ENCODE measurements around the gene LURAP1L.

Gene LURAP1L

DNA sequence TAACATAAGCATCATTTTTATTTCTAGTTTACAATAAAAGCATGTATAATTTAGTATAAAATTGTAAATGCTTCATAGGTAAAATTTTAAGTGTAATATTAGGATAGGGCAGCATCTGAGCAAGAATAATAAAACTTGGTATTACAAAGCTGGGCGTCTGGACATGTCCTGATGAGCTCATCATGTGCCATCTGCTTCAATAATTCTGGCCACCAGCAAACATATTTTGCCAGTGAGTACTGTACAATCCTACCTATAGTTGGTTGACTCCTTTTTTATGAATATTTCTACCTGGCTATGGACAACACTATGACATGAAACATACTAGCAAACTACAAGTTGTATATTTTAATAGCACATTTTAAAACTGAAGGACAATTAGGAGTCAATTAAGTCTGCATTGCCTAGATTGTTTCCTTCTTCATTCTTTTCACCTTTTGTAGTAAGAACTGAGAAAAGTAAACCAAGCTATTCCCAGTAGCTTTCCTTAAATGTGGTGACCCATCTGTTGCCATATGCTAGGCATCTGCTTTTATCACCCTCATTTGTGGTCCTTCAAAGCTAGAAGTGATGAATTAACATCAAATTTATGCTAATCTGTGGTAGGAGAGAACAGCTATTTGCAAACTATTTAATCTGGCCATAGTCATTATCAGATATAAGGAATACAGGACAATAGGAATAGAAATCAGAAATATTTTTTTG is 23.4 kb downstream of the LURAP1L start:
- H3K27me3 ChIP-seq (ENCODE audit: control insufficient read depth, insufficient read depth, low read length), result no peaks in the 10 kb centered on the region
- H3K9ac ChIP-seq (ENCODE audit: low read depth, low read length), result no peak overlapping the region
- H3K4me3 ChIP-seq (ENCODE audit: low read depth, low read length), result no peak overlapping the region
- H3K36me3 ChIP-seq (ENCODE audit: control insufficient read depth, insufficient read depth, low read length), result no peaks in the 10 kb centered on the region
- H3K4me1 ChIP-seq (ENCODE audit: control insufficient read depth, insufficient read depth, low read length), result no peaks in the 10 kb centered on the region
- H3K9me3 ChIP-seq (ENCODE audit: control insufficient read depth, insufficient read depth, low read length), result no peaks in the 10 kb centered on the region

DNA sequence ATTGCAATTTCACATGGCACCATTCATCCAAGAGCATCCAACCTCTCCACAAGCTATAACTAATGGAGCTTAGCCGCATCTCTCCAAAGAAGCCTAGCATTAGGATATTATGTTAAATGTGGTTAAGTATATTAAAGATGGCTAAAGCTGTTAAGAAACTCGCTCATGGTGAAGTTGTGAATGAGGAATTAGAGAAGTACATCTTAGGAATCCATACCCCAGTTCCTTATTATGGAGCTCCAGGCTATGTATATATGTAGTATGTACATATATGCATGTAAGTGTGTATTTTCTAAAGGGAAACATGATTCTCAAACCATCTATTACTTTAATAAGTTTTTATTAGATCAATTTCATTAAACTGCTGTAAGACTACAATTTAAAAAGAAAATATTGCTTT is 26.4 kb downstream of the LURAP1L start:
- H3K27me3 ChIP-seq (ENCODE audit: control insufficient read depth, insufficient read depth, low read length), result no peaks in the 10 kb centered on the region
- H3K9me3 ChIP-seq (ENCODE audit: control insufficient read depth, insufficient read depth, low read length), result no peaks in the 10 kb centered on the region
- no peak overlapping the region for H3K9ac ChIP-seq (ENCODE audit: low read depth, low read length)
- H3K36me3 ChIP-seq (ENCODE audit: control insufficient read depth, insufficient read depth, low read length), result no peaks in the 10 kb centered on the region
- no peak overlapping the region for H3K4me3 ChIP-seq (ENCODE audit: low read depth, low read length)
- no peaks in the 10 kb centered on the region for H3K4me1 ChIP-seq (ENCODE audit: control insufficient read depth, insufficient read depth, low read length)

DNA sequence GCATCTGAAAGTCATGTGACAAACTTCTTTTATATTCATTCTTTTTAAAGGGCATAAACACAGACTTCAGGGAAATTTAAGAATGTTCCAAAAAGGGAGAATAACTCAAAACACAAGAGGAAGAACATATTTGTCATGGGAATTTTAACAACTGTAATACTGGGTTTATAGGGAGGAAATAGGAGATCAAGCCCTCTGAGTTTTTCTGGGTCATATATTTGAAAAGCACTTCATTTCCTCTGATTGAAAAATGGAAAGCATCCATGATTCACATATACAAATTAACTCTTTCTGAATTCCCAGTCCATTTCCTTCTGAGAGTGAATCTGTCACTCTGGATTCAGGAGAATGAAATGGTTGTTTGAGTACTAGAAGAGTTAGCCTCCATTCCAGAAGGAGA is 26.8 kb downstream of the LURAP1L start:
- Histone ChIP-seq H3K4me1 (ENCODE audit: control insufficient read depth, insufficient read depth, low read length) (no peaks in the 10 kb centered on the region), H3K27me3 (ENCODE audit: control insufficient read depth, insufficient read depth, low read length) (no peaks in the 10 kb centered on the region), H3K36me3 (ENCODE audit: control insufficient read depth, insufficient read depth, low read length) (no peaks in the 10 kb centered on the region), H3K4me3 (ENCODE audit: low read depth, low read length) (no peak overlapping the region), H3K9me3 (ENCODE audit: control insufficient read depth, insufficient read depth, low read length) (no peaks in the 10 kb centered on the region), H3K9ac (ENCODE audit: low read depth, low read length) (no peak overlapping the region)

DNA sequence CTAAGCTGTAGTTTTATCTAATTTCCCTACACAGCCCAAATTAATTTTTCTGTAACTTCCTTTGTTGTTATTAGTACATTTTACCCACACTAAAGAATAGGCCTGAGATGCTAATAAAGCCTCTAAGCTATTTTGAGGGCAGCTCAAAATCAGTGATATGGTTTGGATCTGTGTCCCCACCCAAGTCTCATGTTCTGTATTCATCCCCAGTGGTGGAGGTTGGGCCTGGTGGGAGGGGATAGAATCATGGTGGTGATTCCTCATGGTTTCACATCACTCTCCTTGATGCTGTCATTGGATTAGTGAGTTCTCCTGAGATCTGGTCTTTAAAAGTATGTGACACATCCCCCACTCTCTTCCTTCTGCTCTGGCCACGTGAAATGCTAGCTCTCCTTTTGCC is 27.3 kb downstream of the LURAP1L start:
- H3K27me3 ChIP-seq (ENCODE audit: control insufficient read depth, insufficient read depth, low read length), result no peaks in the 10 kb centered on the region
- no peak overlapping the region for H3K9ac ChIP-seq (ENCODE audit: low read depth, low read length)
- no peak overlapping the region for H3K4me3 ChIP-seq (ENCODE audit: low read depth, low read length)
- H3K4me1 ChIP-seq (ENCODE audit: control insufficient read depth, insufficient read depth, low read length), result no peaks in the 10 kb centered on the region
- no peaks in the 10 kb centered on the region for H3K36me3 ChIP-seq (ENCODE audit: control insufficient read depth, insufficient read depth, low read length)
- no peaks in the 10 kb centered on the region for H3K9me3 ChIP-seq (ENCODE audit: control insufficient read depth, insufficient read depth, low read length)

DNA sequence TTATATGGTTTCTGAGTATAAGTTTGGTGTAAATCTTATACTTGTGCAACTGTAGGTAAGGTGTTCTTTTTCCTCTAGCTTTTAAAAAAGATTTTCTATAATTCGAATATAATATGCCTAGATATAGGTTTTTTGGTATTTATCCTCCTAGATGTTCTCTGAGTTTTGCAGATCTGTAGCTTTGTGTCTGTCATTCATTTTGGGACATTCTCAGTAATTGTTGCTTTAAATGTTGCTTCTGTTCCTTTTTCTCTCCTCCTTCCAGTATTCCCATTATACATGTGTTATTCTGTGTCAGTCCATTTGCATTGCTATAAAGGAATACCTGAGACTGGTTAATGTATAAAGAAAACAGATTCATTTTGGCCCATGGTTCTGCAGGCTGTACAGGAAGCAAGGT is 33.7 kb downstream of the LURAP1L start:
- H3K9me3 ChIP-seq (ENCODE audit: control insufficient read depth, insufficient read depth, low read length), result no peaks in the 10 kb centered on the region
- H3K27me3 ChIP-seq (ENCODE audit: control insufficient read depth, insufficient read depth, low read length), result no peaks in the 10 kb centered on the region
- no peak overlapping the region for H3K9ac ChIP-seq (ENCODE audit: low read depth, low read length)
- H3K36me3 ChIP-seq (ENCODE audit: control insufficient read depth, insufficient read depth, low read length), result no peaks in the 10 kb centered on the region
- H3K4me3 ChIP-seq (ENCODE audit: low read depth, low read length), result no peak overlapping the region
- H3K4me1 ChIP-seq (ENCODE audit: control insufficient read depth, insufficient read depth, low read length), result no peaks in the 10 kb centered on the region

DNA sequence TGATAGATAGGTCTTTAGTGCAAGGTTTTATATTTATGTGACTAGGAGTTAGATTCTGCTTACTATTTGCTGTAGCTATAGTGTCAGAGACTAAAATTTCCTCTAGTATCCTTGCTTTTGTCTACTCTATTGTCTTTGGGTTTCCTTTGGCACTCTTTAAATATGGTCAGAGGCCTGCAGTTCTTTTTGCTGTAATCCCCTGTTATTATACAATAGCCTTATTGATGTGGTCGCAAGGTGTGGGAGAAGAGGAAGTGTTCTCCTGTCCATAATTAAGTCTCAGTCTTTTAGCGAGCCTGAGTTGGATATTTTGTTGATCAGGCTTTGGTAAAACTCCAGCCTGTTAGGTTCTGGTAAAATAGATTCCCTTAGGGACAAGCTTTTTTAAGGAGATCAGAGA is 34.9 kb downstream of the LURAP1L start:
- Histone ChIP-seq H3K4me3 (ENCODE audit: low read depth, low read length) (no peak overlapping the region), H3K4me1 (ENCODE audit: control insufficient read depth, insufficient read depth, low read length) (no peaks in the 10 kb centered on the region), H3K27me3 (ENCODE audit: control insufficient read depth, insufficient read depth, low read length) (no peaks in the 10 kb centered on the region), H3K36me3 (ENCODE audit: control insufficient read depth, insufficient read depth, low read length) (no peaks in the 10 kb centered on the region), H3K9ac (ENCODE audit: low read depth, low read length) (no peak overlapping the region), H3K9me3 (ENCODE audit: control insufficient read depth, insufficient read depth, low read length) (no peaks in the 10 kb centered on the region)

DNA sequence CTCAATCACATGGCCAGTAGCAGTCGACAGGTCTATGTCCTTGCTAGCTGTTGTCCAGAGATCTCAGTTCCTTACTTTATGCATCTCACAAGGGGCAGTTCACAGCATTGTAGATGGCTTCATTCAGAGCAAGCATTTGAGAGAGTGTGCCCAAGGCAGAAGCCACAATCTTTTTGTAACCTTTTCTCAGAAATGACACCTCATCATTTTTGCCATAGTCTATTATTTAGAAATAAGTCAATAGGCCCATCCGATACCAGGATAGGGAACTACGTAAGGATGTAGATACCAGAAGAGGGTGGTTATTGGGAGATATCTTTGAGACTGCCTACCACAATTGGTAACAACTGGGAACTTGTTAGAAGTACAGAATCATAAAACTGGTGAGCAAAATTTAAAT is 37.1 kb downstream of the LURAP1L start:
- Histone ChIP-seq H3K9ac (ENCODE audit: low read depth, low read length) (no peak overlapping the region), H3K27me3 (ENCODE audit: control insufficient read depth, insufficient read depth, low read length) (no peaks in the 10 kb centered on the region), H3K4me1 (ENCODE audit: control insufficient read depth, insufficient read depth, low read length) (no peaks in the 10 kb centered on the region), H3K9me3 (ENCODE audit: control insufficient read depth, insufficient read depth, low read length) (no peaks in the 10 kb centered on the region), H3K36me3 (ENCODE audit: control insufficient read depth, insufficient read depth, low read length) (no peaks in the 10 kb centered on the region), H3K4me3 (ENCODE audit: low read depth, low read length) (no peak overlapping the region)

DNA sequence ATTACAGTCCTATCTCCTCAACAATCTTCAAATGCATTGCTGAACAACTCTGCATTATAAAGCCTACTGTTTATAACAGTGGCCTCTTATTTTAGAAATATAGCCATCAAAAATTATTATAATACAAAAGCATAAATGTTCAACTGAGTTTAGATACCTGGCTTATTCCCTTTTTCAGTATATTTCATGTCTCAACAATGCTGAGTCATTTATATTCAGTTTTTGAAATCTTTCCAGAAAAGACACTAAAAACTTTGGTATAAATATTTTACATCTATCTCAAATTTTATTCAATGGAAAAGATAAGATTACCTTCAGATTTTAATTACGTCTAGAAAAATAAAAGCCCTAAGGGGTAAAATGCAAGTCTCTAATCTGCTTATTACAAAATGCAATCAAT is 37.9 kb downstream of the LURAP1L start:
- Histone ChIP-seq H3K9ac (ENCODE audit: low read depth, low read length) (no peak overlapping the region), H3K4me3 (ENCODE audit: low read depth, low read length) (no peak overlapping the region), H3K36me3 (ENCODE audit: control insufficient read depth, insufficient read depth, low read length) (no peaks in the 10 kb centered on the region), H3K27me3 (ENCODE audit: control insufficient read depth, insufficient read depth, low read length) (no peaks in the 10 kb centered on the region), H3K9me3 (ENCODE audit: control insufficient read depth, insufficient read depth, low read length) (no peaks in the 10 kb centered on the region), H3K4me1 (ENCODE audit: control insufficient read depth, insufficient read depth, low read length) (no peaks in the 10 kb centered on the region)

DNA sequence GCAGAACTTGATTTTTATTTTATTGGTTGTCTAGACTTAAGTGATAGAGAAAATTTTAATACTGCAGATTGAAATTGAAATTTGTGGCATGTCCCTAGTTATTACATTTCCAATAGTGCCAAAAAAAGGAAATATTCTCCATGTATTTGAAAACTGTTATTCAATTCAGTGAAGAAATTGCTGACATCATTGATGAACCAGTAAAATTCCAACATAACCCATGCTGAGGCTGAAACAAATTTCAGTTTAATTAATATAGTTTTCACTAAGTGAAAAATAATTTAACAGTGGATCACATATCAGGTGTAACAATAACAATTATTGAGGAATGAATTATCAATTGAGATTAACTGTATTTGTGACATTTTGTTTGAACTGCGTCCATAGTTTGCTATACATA is 38.7 kb downstream of the LURAP1L start:
- H3K9me3 ChIP-seq (ENCODE audit: control insufficient read depth, insufficient read depth, low read length), result no peaks in the 10 kb centered on the region
- H3K27me3 ChIP-seq (ENCODE audit: control insufficient read depth, insufficient read depth, low read length), result no peaks in the 10 kb centered on the region
- no peaks in the 10 kb centered on the region for H3K4me1 ChIP-seq (ENCODE audit: control insufficient read depth, insufficient read depth, low read length)
- H3K4me3 ChIP-seq (ENCODE audit: low read depth, low read length), result no peak overlapping the region
- H3K9ac ChIP-seq (ENCODE audit: low read depth, low read length), result no peak overlapping the region
- no peaks in the 10 kb centered on the region for H3K36me3 ChIP-seq (ENCODE audit: control insufficient read depth, insufficient read depth, low read length)

DNA sequence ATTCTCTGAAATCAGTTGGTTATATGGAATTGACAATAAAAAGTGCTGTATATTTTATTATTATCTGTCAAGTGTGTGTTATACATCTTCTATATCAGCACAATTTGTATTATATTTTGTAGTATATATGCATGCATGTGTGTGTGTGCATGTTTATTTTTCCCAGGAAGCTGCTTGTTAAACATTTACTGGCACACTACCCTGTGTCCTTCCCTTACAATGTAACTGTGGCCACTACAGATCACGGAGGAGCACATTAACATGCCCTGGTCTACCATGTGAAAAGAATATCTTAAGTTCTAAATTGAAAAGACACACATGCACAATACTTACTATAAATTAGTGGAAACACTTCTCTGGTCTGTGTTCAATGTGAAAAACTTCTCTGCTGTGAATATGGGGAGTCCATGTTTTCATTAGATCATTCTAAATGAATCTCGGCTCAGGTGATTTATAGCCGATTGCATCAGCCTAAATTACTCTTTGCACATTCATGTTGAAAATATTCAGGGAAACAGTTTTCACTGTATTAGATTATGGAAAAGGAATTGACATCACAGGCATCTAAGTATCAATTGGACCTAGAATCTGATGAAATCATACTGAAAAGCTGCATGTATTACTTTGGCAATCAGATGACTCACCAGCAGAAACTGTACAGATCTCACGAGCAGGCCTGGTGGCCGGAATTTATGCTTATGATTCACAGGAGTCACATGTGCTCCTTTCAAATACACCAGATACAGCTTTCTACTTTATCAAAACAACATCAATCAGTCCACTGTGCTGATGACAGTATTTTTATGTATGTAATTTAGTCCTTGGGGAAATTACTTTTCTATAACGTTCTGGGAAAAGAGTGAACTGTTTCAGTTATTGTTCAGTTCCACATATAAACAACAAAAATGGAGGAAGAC is 39.4 kb downstream of the LURAP1L start:
- H3K36me3 ChIP-seq (ENCODE audit: control insufficient read depth, insufficient read depth, low read length), result no peaks in the 10 kb centered on the region
- no peaks in the 10 kb centered on the region for H3K9me3 ChIP-seq (ENCODE audit: control insufficient read depth, insufficient read depth, low read length)
- H3K4me1 ChIP-seq (ENCODE audit: control insufficient read depth, insufficient read depth, low read length), result no peaks in the 10 kb centered on the region
- H3K27me3 ChIP-seq (ENCODE audit: control insufficient read depth, insufficient read depth, low read length), result no peaks in the 10 kb centered on the region
- H3K4me3 ChIP-seq (ENCODE audit: low read depth, low read length), result no peak overlapping the region
- no peak overlapping the region for H3K9ac ChIP-seq (ENCODE audit: low read depth, low read length)

DNA sequence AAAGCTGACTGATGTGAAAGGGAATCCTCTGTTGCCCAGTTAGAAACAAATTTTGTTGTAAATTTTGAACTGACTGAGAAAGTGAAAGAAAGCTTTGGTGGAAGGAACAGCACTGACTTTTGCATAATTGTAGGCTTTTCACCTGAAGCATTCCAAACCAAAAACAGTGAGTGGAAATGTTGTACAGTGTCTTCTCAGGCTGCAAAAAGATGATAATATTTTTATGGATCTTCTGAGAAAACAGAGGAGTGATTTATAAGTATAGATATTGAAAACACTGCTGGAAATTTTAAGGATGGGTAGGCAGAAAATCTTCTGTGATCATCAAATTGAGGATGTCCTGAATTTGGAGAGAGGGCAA is 40.0 kb downstream of the LURAP1L start:
- H3K4me1 ChIP-seq (ENCODE audit: control insufficient read depth, insufficient read depth, low read length), result no peaks in the 10 kb centered on the region
- H3K4me3 ChIP-seq (ENCODE audit: low read depth, low read length), result no peak overlapping the region

DNA sequence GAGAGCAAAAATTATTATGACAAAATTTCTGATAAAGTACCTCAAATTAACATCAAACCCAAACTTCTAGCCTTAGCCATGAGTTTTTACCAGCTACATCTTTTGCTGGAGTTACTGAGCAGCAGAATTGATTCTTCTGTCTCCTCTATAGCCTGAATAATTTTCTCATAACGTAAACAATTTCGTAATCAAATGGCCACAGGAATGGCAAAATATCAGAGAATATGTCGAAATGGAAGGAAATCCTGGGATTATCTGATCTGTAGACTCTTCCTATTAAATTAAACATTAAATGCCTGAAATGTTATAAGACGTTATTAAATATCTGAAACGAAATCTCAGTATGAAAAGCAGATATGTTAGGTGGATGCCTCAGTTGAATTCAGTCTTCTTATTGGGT is 41.1 kb downstream of the LURAP1L start:
- Histone ChIP-seq H3K9ac (ENCODE audit: low read depth, low read length) (no peak overlapping the region), H3K9me3 (ENCODE audit: control insufficient read depth, insufficient read depth, low read length) (no peaks in the 10 kb centered on the region), H3K36me3 (ENCODE audit: control insufficient read depth, insufficient read depth, low read length) (no peaks in the 10 kb centered on the region), H3K4me3 (ENCODE audit: low read depth, low read length) (no peak overlapping the region), H3K27me3 (ENCODE audit: control insufficient read depth, insufficient read depth, low read length) (no peaks in the 10 kb centered on the region), H3K4me1 (ENCODE audit: control insufficient read depth, insufficient read depth, low read length) (no peaks in the 10 kb centered on the region)

More for the DNA sequence above, 40.0 kb downstream of the LURAP1L start:
- no peak overlapping the region for H3K9ac ChIP-seq (ENCODE audit: low read depth, low read length)
- no peaks in the 10 kb centered on the region for H3K27me3 ChIP-seq (ENCODE audit: control insufficient read depth, insufficient read depth, low read length)
- H3K36me3 ChIP-seq (ENCODE audit: control insufficient read depth, insufficient read depth, low read length), result no peaks in the 10 kb centered on the region
- H3K9me3 ChIP-seq (ENCODE audit: control insufficient read depth, insufficient read depth, low read length), result no peaks in the 10 kb centered on the region

Data from iPS-15b (cell line).